NCI-H2227 (cell line): ENCODE measurements around the gene TMEM119.
"Not testable (repeated sequence)": the region's sequence is repeated elsewhere in the genome, so short reads cannot be mapped to it uniquely, and the experiment has no call there.

Experiments used
- DNase-seq: peaks from one replicate; lab custom pipeline; 2025; ENCODE audit not compliant: unreplicated experiment; lab: John Stamatoyannopoulos, UW

The TMEM119 gene

GRCh38 chr12:108567406-108568337 is 30.2 kb downstream of the TMEM119 start:
- no peak for DNase-seq

GRCh38 chr12:108566452-108566851 is 31.4 kb downstream of the TMEM119 start:
- DNase-seq = no peak

DNA sequence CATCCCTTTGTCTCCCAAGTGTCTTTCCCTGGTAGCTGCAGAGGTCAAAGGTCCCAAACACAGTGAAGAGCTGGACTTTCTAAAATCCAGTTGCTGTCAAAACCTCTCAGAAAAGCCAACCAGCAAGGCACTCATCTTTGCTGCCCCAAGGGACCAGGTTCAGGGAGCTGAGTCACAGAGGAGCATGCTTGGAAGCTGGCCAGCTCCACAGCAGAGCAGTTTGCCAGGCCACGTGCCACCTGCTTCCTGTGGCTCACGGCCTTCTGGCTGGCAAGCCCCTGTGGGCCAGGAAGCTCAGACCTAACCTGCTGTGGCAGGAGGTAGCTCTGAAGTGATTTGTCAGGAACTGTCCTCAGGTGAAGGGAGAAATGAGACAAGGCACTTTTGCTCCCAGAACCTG is 31.9 kb downstream of the TMEM119 start:
- DNase-seq = no peak

DNA sequence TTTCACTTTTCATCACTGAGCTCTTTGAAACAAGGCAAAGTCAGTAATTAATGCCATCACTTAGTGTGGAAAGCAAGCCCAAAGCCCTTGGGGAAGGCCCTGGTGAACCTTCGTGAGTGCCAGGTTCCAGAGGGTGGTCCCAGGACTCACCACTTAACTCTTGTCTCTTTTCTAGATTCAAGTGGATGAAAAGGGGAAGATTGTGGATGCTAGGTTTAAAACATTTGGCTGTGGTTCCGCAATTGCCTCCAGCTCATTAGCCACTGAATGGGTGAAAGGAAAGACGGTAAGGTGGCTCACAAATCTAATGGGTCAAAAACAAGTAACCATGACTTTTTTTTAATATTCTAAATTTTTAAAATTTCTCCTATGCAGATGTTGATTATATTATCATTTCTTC is 32.7 kb downstream of the TMEM119 start:
- DNase-seq = no peak

- DNase-seq = no peak
Measured at GRCh38 chr12:108564724-108565123, 33.2 kb downstream of the TMEM119 start.

GRCh38 chr12:108563804-108564151 is 34.1 kb downstream of the TMEM119 start:
- DNase-seq = no peak

- DNase-seq = peak; percentile 88
Measured at GRCh38 chr12:108563136-108563803, 34.6 kb downstream of the TMEM119 start.

DNA sequence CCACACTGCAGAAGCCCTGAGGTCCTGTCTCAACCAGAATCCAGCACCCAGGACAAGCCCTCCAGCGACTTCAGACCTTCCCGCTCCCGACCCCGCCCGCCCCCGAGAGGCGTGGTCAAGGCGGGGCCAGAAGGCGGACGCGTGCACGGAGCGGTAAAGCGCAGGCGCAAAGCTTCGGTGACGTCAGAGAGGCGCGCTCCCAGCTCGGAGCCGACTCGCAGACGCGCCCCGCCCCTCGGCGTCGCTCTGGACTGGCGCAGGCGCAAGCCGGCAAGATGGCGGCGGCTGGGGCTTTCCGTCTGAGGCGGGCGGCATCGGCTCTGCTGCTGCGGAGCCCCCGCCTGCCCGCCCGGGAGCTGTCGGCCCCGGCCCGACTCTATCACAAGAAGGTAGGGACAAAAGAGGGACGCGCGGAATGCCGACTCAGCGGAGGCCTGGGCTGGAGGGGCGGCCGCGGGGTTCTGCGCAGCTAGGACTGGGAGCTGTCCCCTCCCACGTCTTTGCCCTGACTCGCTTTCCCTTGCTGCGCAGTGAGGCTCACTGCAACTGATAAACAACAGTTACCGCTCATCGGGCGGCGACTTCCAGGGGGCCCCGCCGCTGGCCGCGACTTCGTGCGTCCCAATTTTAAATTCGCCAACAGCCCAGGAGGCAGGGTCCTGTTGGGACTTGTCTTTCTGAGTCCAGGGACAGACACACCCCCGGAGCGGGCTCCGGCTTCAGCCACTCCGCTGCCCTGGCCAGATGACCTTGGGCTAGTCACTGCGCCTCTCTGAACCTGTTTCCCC is 35.3 kb downstream of the TMEM119 start, which contains the start of gene ISCU:
Gene ISCU, plus strand, starts transcription at position 249 of the 788 bp plus-strand sequence. Its CDS starts 27 bp downstream, at position 276.
- peak; percentile 99 for DNase-seq

- no peak for DNase-seq
Measured at GRCh38 chr12:108561852-108562347, 36.0 kb downstream of the TMEM119 start.

DNA sequence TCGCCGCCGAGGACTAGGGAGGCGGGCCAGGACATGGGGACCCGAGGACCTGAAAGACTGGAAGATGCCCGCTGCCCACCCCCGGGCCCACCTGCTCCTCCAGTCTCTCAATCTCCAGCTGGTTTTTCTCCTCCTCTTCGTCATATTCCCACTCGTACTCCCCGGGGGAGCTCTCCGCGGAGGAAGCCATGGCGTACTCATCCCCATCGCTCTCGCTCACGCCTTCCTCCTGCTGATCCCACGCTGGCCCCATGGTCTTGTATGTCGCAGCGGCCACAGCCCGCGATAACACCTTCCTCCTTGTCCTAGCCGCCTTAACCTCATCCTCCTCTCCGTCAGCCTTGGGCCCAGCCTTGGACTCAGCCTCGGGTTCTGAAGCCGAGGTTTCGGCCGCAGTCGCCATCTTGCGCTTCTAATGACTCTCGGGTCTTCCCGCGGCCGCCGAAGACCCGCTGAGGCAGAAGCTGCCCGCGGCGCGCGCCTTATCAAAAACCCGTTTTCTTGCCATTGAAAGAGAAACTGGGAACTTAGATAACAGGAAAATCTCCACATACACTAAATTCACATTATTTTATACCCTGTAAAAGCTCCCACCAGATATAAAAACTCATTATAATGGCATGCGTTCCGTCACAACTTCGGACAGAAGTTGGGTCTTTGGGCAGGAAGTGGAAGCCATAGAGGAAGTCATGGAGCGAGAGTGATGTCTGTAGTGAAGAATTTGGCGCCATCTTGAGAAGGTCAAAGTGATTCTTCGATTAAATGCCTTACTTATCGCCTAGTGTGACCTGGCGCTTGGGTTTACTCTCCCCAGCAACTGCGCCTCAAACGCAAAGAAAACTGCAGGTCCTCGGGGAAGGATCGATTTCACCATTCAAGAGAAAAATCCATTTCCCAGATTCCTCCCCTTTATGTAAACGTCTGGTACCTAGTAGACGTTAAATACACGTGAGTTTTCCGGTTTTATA is 36.8 kb downstream of the TMEM119 start, which contains the start of gene SART3:
Gene SART3, minus strand, starts transcription at position 422 of the 968 bp plus-strand sequence. Its CDS starts 19 bp downstream, at position 403.
- DNase-seq = peak; percentile 92

GRCh38 chr12:108560321-108560721 is 37.6 kb downstream of the TMEM119 start:
- no peak for DNase-seq

GRCh38 chr12:108559748-108560147 is 38.1 kb downstream of the TMEM119 start:
- no peak for DNase-seq

DNA sequence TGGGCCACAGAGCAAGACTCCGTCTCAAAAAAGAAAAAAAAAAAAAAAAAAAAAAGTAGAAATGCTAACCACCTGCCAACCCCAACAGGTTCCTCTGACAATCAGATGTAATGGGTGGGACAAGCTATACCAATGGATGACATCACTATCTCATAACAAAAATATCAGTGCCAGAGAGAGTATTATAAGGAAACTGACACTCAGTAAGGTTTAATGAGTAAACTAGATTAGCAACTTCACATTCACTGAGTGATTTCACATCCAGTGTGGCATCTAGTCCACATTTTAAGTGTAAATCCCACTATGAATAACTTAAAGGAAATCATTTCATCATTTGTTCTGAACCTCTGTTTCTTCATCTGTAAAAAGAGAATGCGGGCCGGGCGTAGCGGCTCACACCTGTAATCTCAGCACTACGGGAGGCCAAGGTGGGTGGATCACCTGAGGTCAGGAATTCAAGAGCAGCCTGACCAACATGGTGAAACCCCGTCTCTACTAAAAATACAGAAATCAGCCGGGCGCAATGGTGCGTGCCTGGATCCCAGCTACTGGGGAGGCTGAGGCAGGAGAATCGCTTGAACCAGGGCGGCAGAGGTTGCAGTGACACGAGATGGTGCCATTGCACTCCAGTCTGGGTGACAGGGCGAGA is 38.8 kb downstream of the TMEM119 start:
- DNase-seq = no peak

DNA sequence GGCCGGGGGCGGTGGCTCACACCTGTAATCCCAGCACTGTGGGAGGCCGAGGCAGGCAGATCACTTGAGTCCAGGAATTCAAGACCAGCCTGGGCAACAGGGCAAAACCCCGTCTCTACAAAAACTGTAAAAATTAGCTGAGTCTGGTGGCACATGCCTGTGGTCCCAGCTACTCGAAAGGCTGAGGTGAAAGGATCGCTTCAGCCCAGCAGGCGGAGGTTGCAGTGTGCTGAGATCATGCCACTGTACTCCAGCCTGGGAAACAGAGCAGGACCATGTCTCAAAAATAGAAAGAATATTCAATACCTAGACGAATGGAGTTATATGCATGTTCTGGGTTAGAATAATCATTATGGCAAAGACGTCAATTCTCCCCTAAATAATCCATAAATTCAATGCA is 42.5 kb downstream of the TMEM119 start:
- not testable (repeated sequence) for DNase-seq

DNA sequence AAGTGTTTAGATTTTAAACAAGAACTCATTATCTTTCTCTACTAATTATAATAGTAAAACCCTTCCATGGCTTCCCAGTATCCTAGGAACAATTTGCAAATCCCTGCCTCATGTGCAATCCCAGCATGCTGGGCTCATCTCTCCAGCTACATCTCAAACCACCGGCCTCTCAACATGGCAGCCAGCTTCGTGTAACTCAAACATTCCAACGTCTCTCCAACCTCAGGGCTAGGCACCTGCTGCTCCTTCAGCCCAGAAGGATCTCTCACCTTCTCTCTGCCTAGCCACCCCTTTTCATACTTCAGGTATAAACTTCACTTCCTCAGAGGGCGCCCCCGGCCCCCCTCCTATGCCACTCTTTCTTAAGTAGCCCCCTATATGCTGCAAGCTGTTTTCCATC is 44.1 kb downstream of the TMEM119 start:
- DNase-seq = no peak

DNA sequence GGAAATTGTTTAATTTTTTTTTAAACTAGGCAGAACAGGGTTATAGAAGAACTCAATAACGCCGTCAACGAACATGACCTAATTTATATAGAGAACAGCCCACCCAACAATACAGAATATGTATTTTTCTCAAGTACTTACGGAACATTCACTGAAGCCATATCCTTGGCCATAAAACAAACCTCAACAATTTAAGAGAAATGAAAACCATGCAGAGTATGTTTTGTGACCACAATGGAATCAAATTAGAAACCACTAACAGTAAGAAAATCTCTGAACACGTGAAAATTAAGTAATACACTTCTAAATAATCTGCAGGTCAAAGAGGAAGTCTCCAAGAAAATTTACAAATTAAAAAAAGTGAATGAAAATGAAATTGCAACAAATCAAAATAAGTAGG is 46.3 kb downstream of the TMEM119 start:
- DNase-seq = no peak

DNA sequence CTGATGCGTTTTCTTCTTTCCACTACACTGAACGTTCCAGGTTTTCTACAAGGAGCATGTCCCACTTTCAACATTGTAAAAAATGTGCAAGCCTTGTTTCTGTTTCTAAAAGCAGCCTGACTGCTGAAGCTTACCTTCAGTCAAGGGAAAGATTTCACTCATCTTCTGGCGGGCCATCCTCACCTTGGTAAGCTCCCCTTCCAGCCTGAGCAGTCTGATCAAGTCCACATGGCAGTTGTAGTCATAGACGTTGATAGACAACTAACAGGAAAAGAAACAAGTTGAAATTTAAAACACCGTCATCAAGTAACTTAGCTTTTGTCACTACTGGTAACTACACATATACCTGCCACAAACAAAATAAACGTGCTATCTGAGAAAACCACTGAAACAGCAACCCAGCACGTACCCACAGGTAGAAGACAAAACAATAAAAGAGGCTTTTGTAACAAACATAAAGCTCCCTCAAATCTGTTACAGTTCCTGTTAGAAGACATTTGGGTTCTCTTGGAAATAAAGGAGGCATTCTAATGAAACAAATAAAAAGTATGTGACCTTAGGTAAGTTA is 48.8 kb downstream of the TMEM119 start:
- no peak for DNase-seq

DNA sequence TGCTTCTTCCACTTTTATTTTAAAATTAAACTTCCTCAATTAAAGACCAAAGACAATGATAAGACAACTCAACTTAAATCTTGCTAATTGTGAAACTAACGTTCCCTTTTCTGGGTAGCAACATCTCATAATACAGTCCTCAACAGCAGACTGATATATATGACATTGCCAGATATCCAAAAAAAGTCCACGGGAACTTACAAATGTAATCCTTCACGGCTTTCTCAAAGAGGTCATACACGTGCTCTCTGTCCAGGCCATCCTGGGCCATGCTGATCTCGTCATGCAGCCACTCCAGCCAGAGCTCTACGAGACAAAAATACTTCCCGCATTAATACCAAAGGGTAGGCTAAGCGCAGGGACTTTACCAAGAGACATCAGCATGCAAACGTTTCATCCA is 50.2 kb downstream of the TMEM119 start:
- DNase-seq = no peak

DNA sequence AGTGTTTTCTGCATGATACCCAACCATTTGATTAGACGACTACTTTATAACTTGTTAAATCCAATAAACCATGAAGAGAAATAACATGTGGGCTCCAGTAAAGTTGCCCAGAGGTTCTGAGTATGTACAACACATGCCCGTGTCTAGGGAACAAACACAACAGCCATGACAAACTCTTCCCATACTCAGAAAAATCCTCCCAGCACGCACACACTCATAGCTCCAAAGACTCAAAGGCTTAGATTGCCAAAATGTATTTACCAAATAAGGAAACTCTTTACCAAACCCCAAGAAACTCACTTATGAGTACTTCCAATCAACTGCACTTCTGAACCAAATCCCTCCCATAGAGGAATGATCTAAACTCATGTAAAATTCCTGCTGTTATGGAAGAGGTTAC is 54.2 kb downstream of the TMEM119 start:
- no peak for DNase-seq
